Fibroblast of villous mesenchyme (primary cell): Measurements from ENCODE around the gene HERC4. TPM values are rescaled to one million over a fixed set of nuclear protein-coding genes. Genes with fewer than 3 reads are reported as not detected.
A peak's percentile ranks its signal among the peaks of the same experiment; 100 is the strongest.

ENCODE experiments used
- DNase-seq: peaks from one replicate; pipeline ENCODE4 v3.0.0-alpha.2; 2010; ENCODE audit warnings: low read depth
- H3K4me3 ChIP-seq: 2 replicates; pipeline ENCODE4 v1.5.1; 2011; ENCODE audit warnings: low read depth, mild to moderate bottlenecking, low read length
- total RNA-seq: library from RNA; depleted of rRNA; stranded (reverse); fragments of >200 nt; gene quantifications from 2 replicates; pipeline ENCODE4 v1.2.3, GENCODE V29; 2012
- TF ChIP-seq, protein P1 (sequence below): IDR thresholded peaks from 2 replicates; pipeline ENCODE4 v1.5.1; 2012; ENCODE audit warnings: low read depth, mild to moderate bottlenecking, low read length; ENCODE audit not compliant: insufficient read depth

HERC4 gene
- total RNA-seq, 1 donor: 225 TPM

DNA sequence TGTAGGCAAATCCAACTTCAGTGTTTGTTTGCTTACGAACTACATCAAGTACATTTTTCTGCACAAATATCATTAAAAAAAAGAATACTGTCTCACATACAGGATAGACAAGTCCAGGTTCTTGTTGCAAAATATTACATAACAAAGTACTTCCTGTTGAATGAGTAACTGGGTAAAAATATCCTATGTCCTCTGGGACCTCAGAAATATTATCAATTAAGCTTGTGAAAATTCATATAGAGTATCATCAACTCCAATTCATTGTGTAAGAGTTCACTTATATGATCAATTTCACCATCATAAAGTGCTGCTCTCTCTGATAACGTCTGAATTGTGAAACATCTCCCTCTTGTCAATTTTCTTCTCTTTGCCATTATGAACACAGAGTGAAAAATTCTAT is 22.6 kb downstream of the HERC4 start:
- no peak overlapping the region for H3K4me3 ChIP-seq
- TF ChIP-seq, protein P1, sequence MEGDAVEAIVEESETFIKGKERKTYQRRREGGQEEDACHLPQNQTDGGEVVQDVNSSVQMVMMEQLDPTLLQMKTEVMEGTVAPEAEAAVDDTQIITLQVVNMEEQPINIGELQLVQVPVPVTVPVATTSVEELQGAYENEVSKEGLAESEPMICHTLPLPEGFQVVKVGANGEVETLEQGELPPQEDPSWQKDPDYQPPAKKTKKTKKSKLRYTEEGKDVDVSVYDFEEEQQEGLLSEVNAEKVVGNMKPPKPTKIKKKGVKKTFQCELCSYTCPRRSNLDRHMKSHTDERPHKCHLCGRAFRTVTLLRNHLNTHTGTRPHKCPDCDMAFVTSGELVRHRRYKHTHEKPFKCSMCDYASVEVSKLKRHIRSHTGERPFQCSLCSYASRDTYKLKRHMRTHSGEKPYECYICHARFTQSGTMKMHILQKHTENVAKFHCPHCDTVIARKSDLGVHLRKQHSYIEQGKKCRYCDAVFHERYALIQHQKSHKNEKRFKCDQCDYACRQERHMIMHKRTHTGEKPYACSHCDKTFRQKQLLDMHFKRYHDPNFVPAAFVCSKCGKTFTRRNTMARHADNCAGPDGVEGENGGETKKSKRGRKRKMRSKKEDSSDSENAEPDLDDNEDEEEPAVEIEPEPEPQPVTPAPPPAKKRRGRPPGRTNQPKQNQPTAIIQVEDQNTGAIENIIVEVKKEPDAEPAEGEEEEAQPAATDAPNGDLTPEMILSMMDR: no peak
- no peak for DNase-seq

DNA sequence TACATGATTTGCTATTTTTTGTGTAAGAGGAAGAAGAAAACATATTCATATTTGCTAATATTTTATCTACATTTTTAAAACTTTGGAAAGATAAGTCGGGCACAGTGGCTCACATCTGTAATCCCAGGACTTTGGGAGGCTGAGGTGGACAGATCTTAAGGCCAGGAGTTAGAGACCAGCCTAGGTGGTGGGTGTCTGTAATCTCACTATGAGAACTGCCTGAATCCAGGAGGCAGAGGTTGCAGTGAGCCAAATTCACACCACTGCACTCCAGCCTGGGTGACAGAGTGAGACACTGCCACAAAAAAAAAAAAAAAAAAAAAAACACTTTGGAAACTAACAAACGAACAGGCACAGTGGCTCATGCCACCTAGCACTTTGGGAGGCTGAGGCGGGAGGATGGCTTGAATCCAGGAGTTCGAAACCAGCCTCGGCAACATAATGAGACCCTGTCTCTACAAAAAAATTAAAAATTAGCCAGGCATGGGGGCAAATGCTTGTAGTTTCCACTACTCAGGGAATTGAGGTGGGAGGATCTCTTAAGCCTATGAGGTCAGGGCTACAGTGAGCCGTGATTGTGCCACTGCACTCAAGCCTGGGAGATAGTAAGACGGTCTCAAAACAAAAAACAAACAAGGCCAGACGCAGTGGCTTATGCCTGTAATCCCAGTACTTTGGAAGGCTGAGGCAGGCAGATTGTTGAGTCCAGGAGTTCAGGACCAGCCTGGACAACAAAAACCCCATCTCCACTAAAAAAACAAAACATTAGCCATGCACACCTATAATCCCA is 25.6 kb downstream of the HERC4 start:
- H3K4me3 ChIP-seq: no peak overlapping the region
- TF ChIP-seq, protein P1: no peak
- DNase-seq: no peak

DNA sequence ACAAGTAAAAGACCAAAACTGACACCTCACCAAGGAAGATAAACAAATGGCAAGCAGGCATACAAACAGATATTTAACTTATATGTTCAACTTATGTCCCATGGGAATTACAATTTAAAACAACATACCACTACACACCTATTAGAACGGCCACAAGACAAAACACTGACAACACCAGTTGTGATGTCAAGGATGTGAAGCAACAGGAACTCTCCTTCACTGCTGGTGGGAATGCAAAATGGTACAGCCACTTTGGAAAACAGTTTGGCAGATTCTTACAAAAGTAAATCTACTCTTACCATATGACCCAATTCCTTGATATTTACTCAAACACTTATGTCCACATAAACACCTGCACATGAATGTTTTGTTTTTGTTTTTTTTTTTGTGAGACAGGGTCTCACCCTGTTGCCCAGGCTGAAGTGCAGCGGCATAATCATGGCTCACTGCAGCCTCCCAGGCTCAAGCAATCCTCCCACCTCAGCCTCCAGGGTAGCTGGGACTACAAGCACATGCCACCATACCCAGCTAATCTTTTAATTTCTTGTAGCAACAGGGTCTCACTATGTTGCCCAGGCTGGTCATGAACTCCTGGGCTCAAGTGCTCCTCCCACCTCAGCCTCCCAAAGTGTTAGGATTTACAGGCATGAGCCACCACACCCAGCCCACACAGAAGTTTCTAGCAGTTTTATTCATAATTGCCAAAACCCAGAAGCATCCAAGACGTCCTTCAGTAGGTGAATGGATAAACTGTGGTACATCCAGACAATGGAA is 27.3 kb downstream of the HERC4 start:
- no peak overlapping the region for H3K4me3 ChIP-seq
- TF ChIP-seq, protein P1: no peak
- DNase-seq: peak; percentile 54

DNA sequence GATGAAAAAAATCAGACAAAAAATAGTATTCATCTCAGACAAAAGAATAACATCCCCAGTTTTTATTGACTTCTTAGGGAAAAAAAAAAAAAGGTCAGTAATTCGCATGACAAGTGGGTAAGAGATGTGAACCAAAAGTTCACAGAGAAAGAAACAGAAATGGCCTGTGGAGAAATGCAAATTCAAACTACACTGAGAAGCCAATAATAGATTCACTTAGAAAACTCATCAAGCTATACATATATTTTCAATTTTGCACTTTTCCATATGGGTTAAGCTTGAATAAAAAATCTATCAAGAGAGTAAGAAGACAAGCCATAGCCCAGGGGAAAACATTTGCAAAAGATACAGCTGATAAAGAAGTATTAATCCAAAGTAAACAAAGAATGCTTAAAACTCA is 28.0 kb downstream of the HERC4 start:
- peak; percentile 20 for DNase-seq
- TF ChIP-seq, protein P1: no peak
- H3K4me3 ChIP-seq: no peak overlapping the region

DNA sequence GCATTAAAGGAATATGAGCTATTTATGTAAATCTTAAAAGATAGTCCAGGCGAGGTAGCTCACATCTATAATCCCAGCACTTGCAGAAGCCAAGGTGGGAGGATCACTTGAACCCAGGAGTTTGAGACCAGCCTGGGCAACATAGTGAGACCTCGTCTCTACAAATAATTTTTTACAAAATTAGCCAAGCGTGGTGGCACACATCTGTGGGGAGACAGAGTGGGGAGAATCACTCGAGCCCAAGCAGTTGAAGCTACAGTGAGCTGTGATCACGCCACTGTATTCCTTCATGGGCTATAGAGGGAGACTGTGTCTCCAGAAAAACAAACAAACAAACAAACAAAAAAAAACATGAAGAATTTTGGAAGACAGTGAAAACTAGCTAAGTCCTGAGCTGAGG is 28.4 kb downstream of the HERC4 start:
- TF ChIP-seq, protein P1: no peak
- no peak overlapping the region for H3K4me3 ChIP-seq
- DNase-seq: no peak

DNA sequence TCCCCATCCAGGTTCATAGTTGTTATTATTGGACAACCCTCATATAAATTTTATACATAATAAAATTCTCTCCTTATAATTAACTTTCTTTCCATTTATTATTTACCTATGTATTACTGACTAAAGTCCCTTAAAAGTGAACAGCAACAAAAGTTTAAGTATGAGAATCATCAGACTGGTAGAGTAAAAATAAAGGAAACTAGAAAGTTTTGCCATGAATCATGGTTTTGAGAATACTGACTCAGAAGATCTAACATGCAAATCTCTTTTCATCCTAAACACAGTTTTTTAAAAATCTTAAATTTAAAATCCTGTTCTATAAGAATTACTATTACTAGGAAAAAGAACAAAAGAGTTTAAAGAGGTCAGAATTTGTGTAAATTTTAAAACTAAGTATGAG is 32.1 kb downstream of the HERC4 start:
- no peak overlapping the region for H3K4me3 ChIP-seq
- no peak for DNase-seq
- TF ChIP-seq, protein P1: no peak
